GM10248 (cell line): ENCODE results near the gene RABL6.
"Not testable (repeated sequence)": the region's sequence is repeated elsewhere in the genome, so short reads cannot be mapped to it uniquely, and the experiment has no call there.

Experiments
- CTCF ChIA-PET: fragments of 300-600 bp; sonication (Branson Sonifier 250); formaldehyde crosslinking; extraction: SDS; loops from one replicate; lab custom pipeline; 2021; ENCODE audit warnings: antibody characterized with exemption; lab: Yijun Ruan, JAX
- POLR2A ChIA-PET: fragments of 350-650 bp; sonication (Branson Sonifier 250); formaldehyde crosslinking; extraction: SDS; loops from one replicate; lab custom pipeline; 2020; ENCODE audit warnings: antibody characterized with exemption; lab: Yijun Ruan, JAX
- DNase-seq: peaks from one replicate; pipeline ENCODE4 v3.0.0; 2012; ENCODE audit errors: extremely low spot score
- CTCF ChIP-seq: IDR thresholded peaks from 2 replicates; pipeline ENCODE4 v1.5.1; 2012; ENCODE audit warnings: mild to moderate bottlenecking, low read depth; ENCODE audit errors: extremely low read depth, missing control alignments, control extremely low read depth

Gene RABL6

GRCh38 chr9:136842380-136842948, 34.7 kb downstream of the RABL6 start, which contains the start of gene AJM1:
TSS of gene AJM1 (plus strand) at chr9:136842478. CDS start at chr9:136844415, 1,937 bp downstream.
- CTCF ChIA-PET, result interaction anchor here (0.7 to 6.3 kb wide), 46 partner anchors 9 to 258 kb away, joined by 3 to 77 read pairs (median 4); partner anchors contain the start of genes ABCA2, CCDC183, FUT7 and MAN1B1
- POLR2A ChIA-PET, result interaction anchor here (0.6 to 1.6 kb wide), 4 partner anchors 10 to 228 kb away, joined by 3 to 4 read pairs (median 3); partner anchors contain the start of genes MAMDC4 and TRAF2
- peak; percentile 98 for TF ChIP-seq CTCF
- DNase-seq, result peak; percentile 83

- POLR2A ChIA-PET, result interaction anchor here (1.6 kb wide), 1 partner anchor 9 kb away, joined by 4 read pairs; the partner anchor contains the start of gene MAMDC4
- CTCF ChIA-PET, result interaction anchor here (0.8 to 6.3 kb wide), 34 partner anchors 9 to 243 kb away, joined by 3 to 77 read pairs (median 6); partner anchors contain the start of genes ABCA2, FUT7, MAN1B1 and PAXX
- DNase-seq, result not testable (repeated sequence)
Measured at GRCh38 chr9:136843159-136843800, 35.5 kb downstream of the RABL6 start.

- peak; percentile 47 for TF ChIP-seq CTCF
- POLR2A ChIA-PET, DNase-seq: not testable (repeated sequence)
- CTCF ChIA-PET, result interaction anchor here (1.1 to 6.3 kb wide), 10 partner anchors 10 to 104 kb away, joined by 3 to 77 read pairs (median 4); partner anchors contain the start of genes RABL6 and TRAF2
Measured at GRCh38 chr9:136843801-136844740, 36.3 kb downstream of the RABL6 start.

- TF ChIP-seq CTCF, result no peak
- CTCF ChIA-PET, result interaction anchor here (1.2 to 6.3 kb wide), 5 partner anchors 9 to 53 kb away, joined by 3 to 77 read pairs (median 5); partner anchors contain the start of genes RABL6 and TRAF2
- no peak for DNase-seq
- POLR2A ChIA-PET, result no interaction called here
Measured at GRCh38 chr9:136844761-136845464, 37.2 kb downstream of the RABL6 start.

GRCh38 chr9:136845465-136846260, 37.9 kb downstream of the RABL6 start:
- ChIA-PET CTCF (interaction anchor here (1.5 kb wide), 1 partner anchor 40 kb away, joined by 3 read pairs; the partner anchor contains the start of gene TRAF2), POLR2A (no interaction called here)
- no peak for DNase-seq
- TF ChIP-seq CTCF, result no peak
